Naive B cell (primary cell): Measurements from ENCODE around the gene PEF1. TPM values are rescaled to one million over a fixed set of nuclear protein-coding genes. Genes with fewer than 3 reads are reported as not detected.
"Not testable (repeated sequence)": the region's sequence is repeated elsewhere in the genome, so short reads cannot be mapped to it uniquely, and the experiment has no call there.

Source experiments
- ATAC-seq, 2 donors: fragments of 150-1000 bp; cut with Tn5 transposase; 2 replicates each; pipeline ENCODE4 v1.10.0; 2021; ENCODE audit warnings: low read depth in 2 of 2, mild to moderate bottlenecking in 2 of 2, moderate library complexity in 2 of 2
- DNase-seq: peaks from one replicate; pipeline ENCODE4 v3.0.0; 2022
- H3K27ac Mint-ChIP-seq, 6 donors: one replicate each; pipeline ENCODE4 v1.8.0; 2020 to 2022; ENCODE audit warnings: mild to moderate bottlenecking in 6 of 6, mixed read lengths in 6 of 6, moderate library complexity in 5 of 6, inconsistent platforms in 2 of 6
- H3K27me3 Mint-ChIP-seq, 3 donors: one replicate each; pipeline ENCODE4 v1.8.0; 2021 to 2022; ENCODE audit warnings: mixed read lengths in 3 of 3, mild to moderate bottlenecking in 1 of 3
- H3K36me3 Mint-ChIP-seq, 2 donors: one replicate each; pipeline ENCODE4 v1.8.0; 2020 to 2022; ENCODE audit warnings: mixed read lengths in 2 of 2, inconsistent platforms in 1 of 2, mild to moderate bottlenecking in 1 of 2
- H3K4me1 Mint-ChIP-seq, 3 donors: one replicate each; pipeline ENCODE4 v1.8.0; 2020 to 2022; ENCODE audit warnings: mixed read lengths in 3 of 3, inconsistent platforms in 1 of 3, mild to moderate bottlenecking in 1 of 3, moderate library complexity in 1 of 3
- H3K4me3 Mint-ChIP-seq, 8 donors: one replicate each; pipeline ENCODE4 v1.8.0; 2020 to 2022; ENCODE audit warnings: mild to moderate bottlenecking in 8 of 8, mixed read lengths in 8 of 8, moderate library complexity in 8 of 8, inconsistent platforms in 2 of 8
- H3K9me3 Mint-ChIP-seq, 7 donors: one replicate each; pipeline ENCODE4 v1.8.0; 2020 to 2022; ENCODE audit warnings: mixed read lengths in 7 of 7, mild to moderate bottlenecking in 5 of 7, inconsistent platforms in 2 of 7, moderate library complexity in 1 of 7
- polyA plus RNA-seq, 6 donors: library from polyadenylated mRNA; unstranded; fragments of 300-500 nt; fragmentation: Illumina TruSeq; gene quantifications; one replicate each; pipeline ENCODE4 v1.2.3, GENCODE V29; 2021; ENCODE audit warnings: low read depth in 6 of 6

Gene PEF1
- polyA plus RNA-seq, 6 donors from 2014 or later = 72.6 to 140 (median 93.7) TPM

DNA sequence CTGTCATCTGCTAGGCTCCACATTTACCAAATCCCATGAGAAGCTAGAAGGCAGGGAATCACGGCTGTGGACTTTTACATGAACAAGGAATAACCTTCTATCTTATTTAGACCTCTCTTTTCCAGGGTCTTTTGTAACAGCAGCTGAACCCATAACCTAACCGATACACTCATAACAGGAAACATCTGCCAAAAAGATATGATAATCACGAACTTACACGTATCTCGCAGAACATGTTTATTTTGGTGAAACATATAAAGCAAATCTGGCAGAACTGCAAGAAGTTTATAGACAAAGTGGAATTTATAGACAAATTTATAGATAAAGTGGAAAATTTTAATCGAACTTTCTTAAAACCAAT is 48.0 kb downstream of the PEF1 start:
- Mint-ChIP-seq H3K9me3 (no peaks in the 10 kb centered on the region), H3K36me3 (no peaks in the 10 kb centered on the region), H3K4me1 (peaks cover 0 to 10% (median 4%) of the 10 kb centered on the region in 3 donors), H3K27me3 (peaks cover 0 to 6% (median 2%) of the 10 kb centered on the region in 3 donors), H3K27ac (peak overlapping the region in 1 of 6 donors; percentile 33), H3K4me3 (peak overlapping the region in 1 of 8 donors; percentile 20)
- DNase-seq (no peak), ATAC-seq (no peak)

DNA sequence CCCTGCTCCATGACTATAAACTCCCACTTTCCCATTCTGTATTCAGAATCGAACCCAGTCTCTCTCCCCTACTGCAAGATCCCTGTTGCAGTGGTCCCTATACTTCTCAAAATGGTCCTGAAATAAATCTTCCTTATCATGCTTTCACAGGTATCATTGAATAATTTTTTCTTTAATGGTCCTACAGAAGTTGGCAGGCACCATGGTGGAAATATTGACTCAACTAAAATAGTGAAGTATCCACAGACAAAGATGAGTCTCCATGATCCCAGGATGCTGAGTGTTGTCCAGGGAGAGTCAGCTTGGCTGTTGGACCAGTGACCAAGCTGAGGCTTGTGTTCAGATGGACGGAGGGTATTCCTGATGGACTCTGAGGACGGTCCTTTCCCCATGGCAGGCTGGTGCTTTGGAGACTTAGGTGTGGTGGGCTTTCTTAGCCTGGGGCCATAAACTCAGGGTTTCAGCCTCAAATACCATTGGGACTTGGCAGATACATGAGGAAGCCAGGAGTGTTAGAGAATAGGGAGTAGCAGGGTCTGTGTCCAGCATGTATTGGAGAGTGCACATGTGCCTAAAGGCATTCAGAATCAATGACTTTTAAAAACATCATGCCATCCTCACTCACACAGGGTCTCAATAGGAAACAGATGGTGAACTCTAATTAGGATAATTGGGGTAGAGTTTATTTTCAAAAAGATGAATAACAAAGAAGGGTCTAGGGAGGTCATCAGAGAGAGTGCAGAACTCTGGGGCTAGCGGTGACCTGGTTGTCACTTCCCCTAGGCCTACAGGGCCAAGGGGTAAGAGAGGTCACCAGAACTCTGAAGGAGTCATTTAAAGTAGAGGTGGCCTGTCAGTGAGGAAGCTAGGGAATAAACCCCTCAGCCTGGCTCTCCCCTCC is 48.6 kb downstream of the PEF1 start:
- Mint-ChIP-seq H3K4me3 (peak overlapping the region in 1 of 8 donors; percentile 20), H3K4me1 (peaks cover 0 to 10% (median 4%) of the 10 kb centered on the region in 3 donors), H3K27ac (peak overlapping the region in 3 of 6 donors; percentile 19 to 33 (median 26))

DNA sequence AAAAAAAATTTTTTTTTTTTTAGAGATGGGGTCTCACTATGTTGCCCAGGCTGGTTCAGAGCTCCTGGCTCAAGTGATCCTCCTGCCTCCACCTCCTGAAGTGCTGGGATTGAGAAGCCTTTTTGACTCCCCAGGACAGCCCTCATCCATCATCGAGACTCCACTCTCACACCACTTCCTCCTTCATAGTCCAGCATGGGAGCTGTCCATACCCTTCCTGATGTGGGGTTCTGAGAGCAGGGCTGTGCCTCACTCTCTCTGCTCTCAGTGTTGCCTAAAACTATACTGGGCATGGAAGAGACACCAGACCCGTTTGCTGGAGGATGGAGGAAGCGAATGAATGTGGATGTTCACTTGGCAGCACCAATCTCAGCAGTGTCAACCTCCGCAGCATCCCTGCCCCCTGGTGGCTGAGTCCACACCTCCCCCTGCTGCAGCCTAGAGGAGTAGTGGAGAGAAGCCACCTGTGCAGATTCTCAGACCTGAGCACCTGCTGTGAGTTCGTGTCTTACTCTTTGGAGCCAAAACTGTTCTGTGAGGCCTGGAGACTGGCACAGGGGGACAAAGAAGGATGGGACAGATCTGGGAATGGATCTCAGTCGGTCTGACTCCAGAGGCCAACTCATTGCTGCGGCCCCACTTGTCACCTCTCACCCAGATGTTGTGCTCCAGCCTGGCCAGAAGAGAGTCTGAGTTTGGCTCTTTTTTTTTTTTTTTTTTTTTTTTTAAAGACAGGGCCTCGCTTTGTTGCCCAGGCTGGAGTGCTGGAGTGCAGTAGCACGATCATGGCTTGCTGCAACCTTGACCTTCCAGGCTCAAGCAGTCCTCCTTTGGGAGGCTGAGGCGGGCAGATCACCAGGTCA is 50.7 kb downstream of the PEF1 start:
- ATAC-seq (peak; percentile 93 to 96), DNase-seq (peak; percentile 66)
- peaks cover 0 to 26% (median 10%) of the 10 kb centered on the region in 3 donors for H3K27me3 Mint-ChIP-seq
- no peaks in the 10 kb centered on the region for H3K9me3 Mint-ChIP-seq
- peaks cover 0 to 15% (median 8%) of the 10 kb centered on the region in 3 donors for H3K4me1 Mint-ChIP-seq
- H3K27ac Mint-ChIP-seq = peak overlapping the region in 1 of 6 donors; percentile 52
- no peak overlapping the region for H3K4me3 Mint-ChIP-seq
- no peaks in the 10 kb centered on the region for H3K36me3 Mint-ChIP-seq

More for the DNA sequence above, 48.6 kb downstream of the PEF1 start:
- Mint-ChIP-seq H3K27me3 (peaks cover 0 to 11% (median 9%) of the 10 kb centered on the region in 3 donors), H3K9me3 (no peaks in the 10 kb centered on the region), H3K36me3 (no peaks in the 10 kb centered on the region)
- no peak for DNase-seq
- peak in 1 of 2 donors; percentile 16 for ATAC-seq

DNA sequence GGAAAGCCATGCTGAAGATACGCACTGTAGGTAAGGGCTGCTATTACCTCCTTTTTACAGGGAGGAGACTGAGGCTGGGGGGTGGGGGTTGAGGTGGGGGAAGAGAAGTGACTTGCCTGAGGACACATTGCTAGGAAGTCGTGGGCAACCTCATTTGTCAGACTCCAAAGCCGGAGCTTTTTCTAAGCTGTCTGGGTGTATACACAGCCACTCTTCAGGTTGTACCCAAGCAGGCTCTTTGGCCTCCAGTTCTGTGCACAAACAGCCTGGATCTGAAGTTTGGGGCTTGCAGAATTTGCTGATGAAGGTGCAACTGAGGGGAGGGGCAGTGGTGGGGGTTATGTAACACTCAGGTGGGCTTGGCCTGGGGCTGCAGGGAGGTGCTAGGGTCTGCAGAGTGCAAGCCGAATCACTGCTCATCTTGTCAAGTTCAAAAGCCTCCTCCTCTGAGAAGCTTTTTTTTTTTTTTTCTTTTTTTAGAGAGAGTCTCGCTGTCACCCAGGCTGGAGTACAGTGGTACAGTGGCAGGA is 51.5 kb downstream of the PEF1 start:
- ATAC-seq (no peak), DNase-seq (no peak)
- peak overlapping the region in 1 of 8 donors; percentile 50 for H3K4me3 Mint-ChIP-seq
- H3K27me3 Mint-ChIP-seq = peaks cover 3 to 30% (median 12%) of the 10 kb centered on the region in 3 donors
- H3K9me3 Mint-ChIP-seq = no peaks in the 10 kb centered on the region
- H3K27ac Mint-ChIP-seq = no peak overlapping the region
- no peaks in the 10 kb centered on the region for H3K36me3 Mint-ChIP-seq
- H3K4me1 Mint-ChIP-seq = peaks cover 0 to 15% (median 8%) of the 10 kb centered on the region in 3 donors

DNA sequence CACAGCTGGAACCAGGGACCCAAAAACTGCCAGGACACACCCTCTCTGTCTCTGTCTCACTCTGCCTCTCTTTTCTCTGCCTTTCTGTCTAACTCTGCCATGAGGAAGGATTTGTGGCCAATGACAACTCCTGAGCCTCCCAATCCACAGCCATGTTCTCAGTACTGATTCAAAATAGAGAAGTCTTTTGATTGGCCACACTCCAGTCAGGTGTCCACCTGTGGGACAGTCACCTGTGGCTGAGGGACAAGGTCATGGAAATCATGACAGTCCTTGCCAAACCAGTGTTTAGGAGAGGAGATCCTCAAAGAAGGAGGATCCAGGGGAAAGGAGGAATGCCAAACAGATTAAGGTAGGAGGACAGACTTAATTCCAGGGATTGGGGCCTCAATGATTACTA is 52.5 kb downstream of the PEF1 start:
- H3K9me3 Mint-ChIP-seq = no peaks in the 10 kb centered on the region
- ATAC-seq (no peak), DNase-seq (no peak)
- H3K27ac Mint-ChIP-seq = no peak overlapping the region
- H3K4me1 Mint-ChIP-seq = peaks cover 0 to 21% (median 12%) of the 10 kb centered on the region in 3 donors
- H3K27me3 Mint-ChIP-seq = peaks cover 8 to 37% (median 19%) of the 10 kb centered on the region in 3 donors
- H3K36me3 Mint-ChIP-seq = no peaks in the 10 kb centered on the region
- H3K4me3 Mint-ChIP-seq = no peak overlapping the region

DNA sequence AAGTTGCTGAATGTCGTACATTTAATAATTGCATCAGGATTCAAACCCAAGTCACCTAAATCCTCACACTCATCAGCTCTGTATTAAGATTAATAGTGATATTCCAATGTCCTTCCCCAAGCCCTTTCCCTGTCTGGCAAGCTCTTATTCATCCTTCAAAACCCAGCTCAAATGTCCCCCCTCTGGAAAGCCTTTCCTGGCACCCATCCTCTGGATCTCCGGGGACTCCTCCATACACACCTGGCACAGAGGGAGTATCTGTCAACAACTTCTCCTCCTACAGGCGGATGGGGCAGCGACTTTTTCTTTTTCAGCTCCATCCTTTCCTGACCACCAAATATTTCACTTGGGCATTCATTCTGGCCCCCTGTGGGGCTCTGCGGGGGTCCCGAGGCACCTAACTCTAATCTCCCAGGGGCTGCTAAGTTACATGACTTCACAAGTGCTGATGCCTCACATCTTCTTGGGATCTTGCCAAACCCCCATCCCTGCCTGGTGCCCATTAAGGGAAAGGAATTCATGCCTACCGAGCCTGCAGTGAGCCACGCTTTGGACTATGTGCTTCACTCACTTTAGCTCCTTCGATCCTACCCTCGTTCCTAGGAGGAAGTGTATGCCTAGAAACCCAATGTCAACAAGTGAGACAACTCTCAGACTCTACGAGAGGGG is 53.1 kb downstream of the PEF1 start:
- peaks cover 0 to 18% (median 11%) of the 10 kb centered on the region in 3 donors for H3K4me1 Mint-ChIP-seq
- peaks cover 8 to 38% (median 19%) of the 10 kb centered on the region in 3 donors for H3K27me3 Mint-ChIP-seq
- H3K9me3 Mint-ChIP-seq = no peaks in the 10 kb centered on the region
- peak overlapping the region in 1 of 6 donors; percentile 61 for H3K27ac Mint-ChIP-seq
- H3K36me3 Mint-ChIP-seq = no peaks in the 10 kb centered on the region
- DNase-seq = no peak
- no peak overlapping the region for H3K4me3 Mint-ChIP-seq
- ATAC-seq = no peak

DNA sequence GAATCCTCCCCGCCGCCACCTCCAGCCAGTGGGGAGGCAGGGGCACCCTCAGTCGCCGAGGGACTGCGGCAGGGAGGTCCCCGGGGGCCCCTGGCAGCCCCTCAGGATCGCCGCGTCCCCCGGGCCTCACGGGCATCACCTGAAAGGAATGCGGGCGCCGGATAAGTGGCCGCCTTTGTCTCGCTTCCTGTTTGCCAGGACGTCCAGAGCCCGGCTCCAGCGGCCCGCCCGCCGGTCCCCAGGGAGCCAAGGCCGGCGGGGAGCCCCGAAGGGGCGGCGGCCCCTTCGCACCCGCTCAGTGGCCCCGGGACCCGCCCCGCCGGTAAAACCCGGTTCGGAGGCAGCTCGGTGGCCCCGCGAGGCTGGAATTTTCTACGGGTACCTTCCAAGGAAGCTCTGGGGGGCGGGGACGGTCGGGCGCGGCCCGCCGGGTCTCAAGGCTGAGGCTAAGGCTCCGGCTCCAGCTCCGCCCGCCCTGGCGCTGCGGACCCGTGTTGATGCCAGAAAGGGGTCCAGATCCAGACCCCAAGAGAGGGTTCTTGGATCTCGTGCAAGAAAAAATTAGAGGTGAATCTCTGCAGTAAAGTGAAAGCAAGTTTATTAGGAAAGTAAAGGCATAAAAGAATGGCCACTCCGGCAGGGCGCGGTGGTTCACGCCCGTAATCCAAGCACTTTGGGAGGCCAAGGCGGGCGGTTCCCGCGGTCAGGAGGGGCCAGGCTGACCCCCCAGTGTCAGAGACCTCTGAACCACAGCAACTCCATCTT is 55.7 kb downstream of the PEF1 start:
- no peak for ATAC-seq
- peak overlapping the region in 3 of 8 donors; percentile 2 to 68 (median 37) for H3K4me3 Mint-ChIP-seq
- H3K4me1 Mint-ChIP-seq = peaks cover 0 to 11% (median 8%) of the 10 kb centered on the region in 3 donors
- H3K27ac Mint-ChIP-seq = no peak overlapping the region
- H3K36me3 Mint-ChIP-seq = no peaks in the 10 kb centered on the region
- no peaks in the 10 kb centered on the region for H3K9me3 Mint-ChIP-seq
- peaks cover 8 to 42% (median 19%) of the 10 kb centered on the region in 3 donors for H3K27me3 Mint-ChIP-seq
- DNase-seq = no peak

DNA sequence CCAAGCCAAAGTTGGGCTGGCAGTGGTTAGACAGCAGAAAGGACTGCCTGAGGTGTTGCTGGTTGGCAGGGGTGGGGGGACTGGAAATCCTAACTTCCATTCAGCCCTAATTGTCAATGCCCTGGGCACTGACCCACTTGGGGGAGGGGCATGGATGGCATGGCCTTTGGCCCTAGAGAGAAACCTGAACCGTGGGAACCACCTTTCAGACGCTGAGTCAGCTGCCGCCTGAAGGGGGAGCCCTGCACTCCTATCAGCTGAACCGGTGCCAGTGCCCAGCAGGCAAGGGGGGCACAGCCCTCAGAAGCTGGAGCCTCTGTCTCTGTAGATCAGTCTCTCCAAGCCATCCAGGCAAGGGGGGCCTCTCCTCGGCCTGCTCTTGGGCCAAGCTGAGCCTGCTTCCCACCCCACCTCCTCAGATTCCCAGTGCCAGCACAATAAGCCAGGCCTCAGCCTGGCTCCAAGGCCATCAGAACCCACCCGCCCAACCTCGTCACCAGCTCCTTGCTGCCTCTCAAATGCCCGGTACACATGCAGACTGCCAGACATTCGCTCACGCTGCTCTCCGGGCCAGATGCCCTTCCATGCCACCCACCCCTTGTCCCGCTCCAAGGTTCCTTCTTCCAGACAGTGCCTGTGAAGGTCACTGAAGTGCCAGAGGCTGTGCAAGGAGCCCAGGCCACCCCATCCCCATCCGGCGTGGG is 56.8 kb downstream of the PEF1 start:
- Mint-ChIP-seq H3K4me3 (peak overlapping the region in 3 of 8 donors; percentile 20 to 78 (median 77)), H3K9me3 (no peaks in the 10 kb centered on the region), H3K4me1 (peaks cover 0 to 11% (median 8%) of the 10 kb centered on the region in 3 donors), H3K36me3 (no peaks in the 10 kb centered on the region), H3K27ac (peak overlapping the region in 1 of 6 donors; percentile 30), H3K27me3 (peaks cover 8 to 42% (median 19%) of the 10 kb centered on the region in 3 donors)
- DNase-seq (peak; percentile 23), ATAC-seq (peak; percentile 70 to 71)

DNA sequence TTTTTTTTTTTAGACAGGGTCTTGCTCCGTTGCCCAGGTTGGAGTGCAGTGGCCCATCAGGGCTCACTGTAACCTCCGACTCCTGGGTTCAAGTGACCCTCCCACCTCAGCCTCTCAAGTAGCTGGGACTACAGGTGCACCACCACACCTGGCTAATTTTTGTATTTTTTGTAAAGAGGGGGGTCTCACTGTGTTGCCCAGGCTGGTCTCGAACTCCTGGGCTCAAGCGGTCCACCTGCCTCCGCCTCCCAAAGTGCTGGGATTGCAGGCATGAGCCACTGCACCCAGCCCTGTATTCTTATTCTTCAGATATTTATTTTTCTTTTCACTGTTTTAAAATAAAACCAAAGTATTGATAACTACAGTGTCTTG is 57.4 kb downstream of the PEF1 start:
- not testable (repeated sequence) for DNase-seq, H3K27ac Mint-ChIP-seq, H3K9me3 Mint-ChIP-seq, H3K36me3 Mint-ChIP-seq, ATAC-seq
- H3K4me1 Mint-ChIP-seq = peaks cover 0 to 11% (median 8%) of the 10 kb centered on the region in 3 donors
- H3K27me3 Mint-ChIP-seq = peaks cover 8 to 42% (median 19%) of the 10 kb centered on the region in 3 donors
- H3K4me3 Mint-ChIP-seq = peak overlapping the region in 1 of 8 donors; percentile 20

DNA sequence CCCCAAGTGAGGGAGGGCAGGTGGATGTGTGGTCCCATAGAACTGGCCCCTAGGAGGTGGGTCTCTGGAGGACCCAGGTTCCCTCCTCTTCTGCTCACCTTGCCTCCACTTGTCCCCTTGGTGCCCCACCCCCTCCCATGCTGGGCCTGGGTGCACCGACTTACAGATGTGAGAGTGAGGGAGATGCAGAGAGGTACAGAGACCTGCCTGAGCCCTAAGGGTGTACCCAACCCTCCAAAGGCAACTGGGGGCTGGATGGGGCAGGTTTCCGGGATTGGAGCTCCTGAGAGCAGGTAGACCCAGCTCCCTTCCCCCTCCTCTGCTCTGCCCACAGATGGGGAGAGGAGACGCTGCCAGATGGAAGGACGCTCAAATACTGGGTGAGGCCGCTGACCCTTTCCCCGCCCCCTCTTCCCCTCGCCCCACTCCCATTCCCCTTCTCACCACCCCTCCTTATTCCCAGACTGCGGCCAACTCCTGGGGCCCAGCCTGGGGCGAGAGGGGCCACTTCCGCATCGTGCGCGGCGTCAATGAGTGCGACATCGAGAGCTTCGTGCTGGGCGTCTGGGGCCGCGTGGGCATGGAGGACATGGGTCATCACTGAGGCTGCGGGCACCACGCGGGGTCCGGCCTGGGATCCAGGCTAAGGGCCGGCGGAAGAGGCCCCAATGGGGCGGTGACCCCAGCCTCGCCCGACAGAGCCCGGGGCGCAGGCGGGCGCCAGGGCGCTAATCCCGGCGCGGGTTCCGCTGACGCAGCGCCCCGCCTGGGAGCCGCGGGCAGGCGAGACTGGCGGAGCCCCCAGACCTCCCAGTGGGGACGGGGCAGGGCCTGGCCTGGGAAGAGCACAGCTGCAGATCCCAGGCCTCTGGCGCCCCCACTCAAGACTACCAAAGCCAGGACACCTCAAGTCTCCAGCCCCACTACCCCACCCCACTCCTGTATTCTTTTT is 58.0 kb downstream of the PEF1 start:
- ATAC-seq = no peak
- Mint-ChIP-seq H3K9me3 (no peaks in the 10 kb centered on the region), H3K27ac (no peak overlapping the region), H3K4me1 (peaks cover 0 to 11% (median 8%) of the 10 kb centered on the region in 3 donors), H3K27me3 (peaks cover 8 to 35% (median 16%) of the 10 kb centered on the region in 3 donors), H3K4me3 (peak overlapping the region in 1 of 8 donors; percentile 53), H3K36me3 (no peaks in the 10 kb centered on the region)
- DNase-seq = no peak
